CD4-positive, alpha-beta T cell (primary cell): ENCODE data around the gene SPINK14. TPM values are rescaled to one million over a fixed set of nuclear protein-coding genes. Genes with fewer than 3 reads are reported as not detected.

Experiments used
- ATAC-seq: fragments of 200-7000 bp; cut with Tn5 transposase; one replicate; pipeline ENCODE4 v1.10.0; 2022; ENCODE audit warnings: mild to moderate bottlenecking; ENCODE audit not compliant: poor library complexity
- CTCF ChIA-PET: fragments of 350-600 bp; sonication (Branson Sonifier 250); formaldehyde crosslinking; loops from one replicate; lab custom pipeline; 2021; ENCODE audit warnings: antibody characterized with exemption, inconsistent platforms; lab: Charles Lee
- POLR2A ChIA-PET: fragments of 350-600 bp; sonication (Branson Sonifier 250); formaldehyde crosslinking; loops from one replicate; lab custom pipeline; 2021; ENCODE audit warnings: antibody characterized with exemption, inconsistent platforms; lab: Charles Lee
- DNase-seq, 14 experiments: peaks; one replicate each; pipeline ENCODE4 v3.0.0-alpha.2; 2013 to 2020; ENCODE audit warnings: mixed read lengths in 2 of 14
- H3K27ac ChIP-seq, 2 donors: one replicate each; pipeline versions ENCODE4 v1.5.1 to v1.7.0; 2013; ENCODE audit warnings: low read length in 2 of 2, low read depth in 1 of 2, mild to moderate bottlenecking in 1 of 2
- H3K27me3 ChIP-seq, 2 experiments: 1 replicate in 1 of 2; 2 replicates in 1 of 2; pipeline versions ENCODE4 v1.6.1 to v1.7.0; 2013; ENCODE audit warnings: low read length in 2 of 2, control low read depth in 1 of 2, mild to moderate bottlenecking in 1 of 2, moderate library complexity in 1 of 2; ENCODE audit not compliant: insufficient read depth in 2 of 2, control insufficient read depth in 1 of 2
- H3K36me3 ChIP-seq: one replicate; pipeline ENCODE4 v1.6.1; 2013; ENCODE audit warnings: low read length, control low read depth; ENCODE audit not compliant: insufficient read depth
- H3K4me1 ChIP-seq: one replicate; pipeline ENCODE4 v1.6.1; 2013; ENCODE audit warnings: low read length, control low read depth; ENCODE audit not compliant: insufficient read depth
- H3K4me3 ChIP-seq: one replicate; pipeline ENCODE4 v1.5.1; 2013; ENCODE audit warnings: mild to moderate bottlenecking, low read length, moderate library complexity
- H3K9me3 ChIP-seq, 2 experiments: 1 replicate in 1 of 2; 2 replicates in 1 of 2; pipeline versions ENCODE4 v1.6.1 to v1.7.0; 2013; ENCODE audit warnings: low read length in 2 of 2, mild to moderate bottlenecking in 2 of 2, control low read depth in 1 of 2, moderate library complexity in 1 of 2; ENCODE audit not compliant: control insufficient read depth in 1 of 2, insufficient read depth in 1 of 2
- H3K27ac Mint-ChIP-seq: one replicate; pipeline ENCODE4 v1.8.0; 2020; ENCODE audit warnings: mixed read lengths
- H3K27me3 Mint-ChIP-seq: one replicate; pipeline ENCODE4 v1.8.0; 2021; ENCODE audit warnings: mixed read lengths
- H3K36me3 Mint-ChIP-seq: one replicate; pipeline ENCODE4 v1.8.0; 2021; ENCODE audit warnings: low read depth, mixed read lengths
- H3K4me1 Mint-ChIP-seq: one replicate; pipeline ENCODE4 v1.8.0; 2021; ENCODE audit warnings: low read depth, mixed read lengths
- H3K4me3 Mint-ChIP-seq: one replicate; pipeline ENCODE4 v1.8.0; 2020; ENCODE audit warnings: mild to moderate bottlenecking, mixed read lengths
- H3K9me3 Mint-ChIP-seq: one replicate; pipeline ENCODE4 v1.8.0; 2020; ENCODE audit warnings: mixed read lengths
- CTCF ChIP-seq: fragments of 200-600 bp; IDR thresholded peaks from one replicate; pipeline ENCODE4 v1.8.0; 2022; ENCODE audit warnings: antibody characterized with exemption, mild to moderate bottlenecking
- intact Hi-C, 2 experiments: fragments of 100-400 bp; cut with DNase I in 1 of 2; cut with micrococcal nuclease in 1 of 2; formaldehyde crosslinking; loops; one replicate each; pipeline versions ENCODE4 v1.15.1 to v1.9.0; 2023 to 2025; cut with DNase I, micrococcal nuclease
- total RNA-seq, 174 experiments: library from RNA in 2 of 174; stranded (reverse) in 2 of 174; gene quantifications; one replicate each; pipeline ENCODE4 v1.2.3 and lab custom pipeline; 2021 to 2026

SPINK14 gene
- total RNA-seq, 2 experiments from 2014 or later, result not detected

GRCh38 chr5:148151872-148152271 is 16.5 kb upstream of the SPINK14 start:
- ChIA-PET POLR2A (no interaction called here), CTCF (no interaction called here)
- no peak overlapping the region for H3K27ac Mint-ChIP-seq
- peaks cover 9% of the 10 kb centered on the region for H3K27me3 Mint-ChIP-seq
- H3K4me3 Mint-ChIP-seq, result no peak overlapping the region
- no peaks in the 10 kb centered on the region for H3K36me3 ChIP-seq
- H3K36me3 Mint-ChIP-seq, result no peaks in the 10 kb centered on the region
- no peaks in the 10 kb centered on the region for H3K4me1 Mint-ChIP-seq
- H3K27me3 ChIP-seq, result no peaks in the 10 kb centered on the region
- H3K9me3 Mint-ChIP-seq, result no peaks in the 10 kb centered on the region
- no peak overlapping the region for H3K4me3 ChIP-seq
- TF ChIP-seq CTCF, result no peak
- no peak overlapping the region for H3K27ac ChIP-seq
- intact Hi-C loops, result no loop called here
- H3K4me1 ChIP-seq, result no peaks in the 10 kb centered on the region
- peaks cover 0 to 7% of the 10 kb centered on the region in 2 experiments for H3K9me3 ChIP-seq
- DNase-seq, result no peak
- no peak for ATAC-seq

- Histone ChIP-seq H3K27ac (no peak overlapping the region), H3K4me3 (no peak overlapping the region), H3K4me1 (no peaks in the 10 kb centered on the region), H3K27me3 (no peaks in the 10 kb centered on the region), H3K9me3 (peaks cover 0 to 7% of the 10 kb centered on the region in 2 experiments), H3K36me3 (no peaks in the 10 kb centered on the region)
- Mint-ChIP-seq H3K36me3 (no peaks in the 10 kb centered on the region), H3K9me3 (no peaks in the 10 kb centered on the region), H3K27me3 (peaks cover 9% of the 10 kb centered on the region), H3K27ac (no peak overlapping the region), H3K4me3 (no peak overlapping the region), H3K4me1 (no peaks in the 10 kb centered on the region)
- ChIA-PET POLR2A (no interaction called here), CTCF (no interaction called here)
- no peak for DNase-seq
- no peak for ATAC-seq
- intact Hi-C loops, result no loop called here
- TF ChIP-seq CTCF, result no peak
These were observed 15.6 kb upstream of the SPINK14 start for GRCh38 chr5:148152781-148153180.

GRCh38 chr5:148156609-148157008 is 11.7 kb upstream of the SPINK14 start:
- H3K27me3 Mint-ChIP-seq, result peaks cover 4% of the 10 kb centered on the region
- no peaks in the 10 kb centered on the region for H3K27me3 ChIP-seq
- CTCF ChIA-PET, result no interaction called here
- no peak for DNase-seq
- H3K36me3 ChIP-seq, result no peaks in the 10 kb centered on the region
- no peaks in the 10 kb centered on the region for H3K36me3 Mint-ChIP-seq
- H3K4me1 ChIP-seq, result no peaks in the 10 kb centered on the region
- POLR2A ChIA-PET, result no interaction called here
- H3K4me3 ChIP-seq, result no peak overlapping the region
- no peak overlapping the region for H3K27ac Mint-ChIP-seq
- TF ChIP-seq CTCF, result no peak
- H3K9me3 Mint-ChIP-seq, result no peaks in the 10 kb centered on the region
- intact Hi-C loops, result no loop called here
- peaks cover 0 to 7% of the 10 kb centered on the region in 2 experiments for H3K9me3 ChIP-seq
- ATAC-seq, result no peak
- H3K4me1 Mint-ChIP-seq, result no peaks in the 10 kb centered on the region
- no peak overlapping the region for H3K27ac ChIP-seq
- no peak overlapping the region for H3K4me3 Mint-ChIP-seq
